KMS-11 (cell line): ENCODE data around the gene RAMP2.

ENCODE experiments used
- H2AFZ ChIP-seq: fragments of 200-600 bp; sonication (generic); 2 replicates; pipeline ENCODE4 v1.6.1; 2016; ENCODE audit warnings: antibody characterized with exemption, mixed run types, low read depth
- H3K27ac ChIP-seq: fragments of 200-600 bp; sonication (generic); 2 replicates; pipeline ENCODE4 v1.6.1; 2016; ENCODE audit warnings: mild to moderate bottlenecking, mixed run types
- H3K27me3 ChIP-seq: fragments of 200-600 bp; sonication (generic); 2 replicates; pipeline ENCODE4 v1.6.1; 2017; ENCODE audit warnings: mild to moderate bottlenecking, low read depth, mixed run types, moderate library complexity; ENCODE audit not compliant: insufficient read depth
- H3K36me3 ChIP-seq: fragments of 200-600 bp; sonication (generic); 2 replicates; pipeline ENCODE4 v1.6.1; 2017; ENCODE audit warnings: mild to moderate bottlenecking, mixed run types; ENCODE audit not compliant: insufficient read depth
- H3K4me1 ChIP-seq: fragments of 200-600 bp; sonication (generic); 2 replicates; pipeline ENCODE4 v1.6.1; 2016; ENCODE audit warnings: mild to moderate bottlenecking, low read depth, mixed run types; ENCODE audit not compliant: poor library complexity, severe bottlenecking
- H3K4me2 ChIP-seq: fragments of 200-600 bp; sonication (generic); 2 replicates; pipeline ENCODE4 v1.7.0; 2016; ENCODE audit warnings: mild to moderate bottlenecking, mixed run types
- H3K4me3 ChIP-seq: fragments of 200-600 bp; sonication (generic); IDR thresholded peaks from 2 replicates; pipeline ENCODE4 v1.6.1; 2017; ENCODE audit warnings: low read depth, low read length, mixed read lengths; ENCODE audit not compliant: insufficient read depth
- H3K79me2 ChIP-seq: fragments of 200-600 bp; sonication (generic); 2 replicates; pipeline ENCODE4 v1.6.1; 2016; ENCODE audit warnings: low read depth, mixed run types; ENCODE audit not compliant: insufficient read depth
- H3K9ac ChIP-seq: fragments of 200-600 bp; sonication (generic); 2 replicates; pipeline ENCODE4 v1.6.1; 2016; ENCODE audit warnings: mild to moderate bottlenecking, mixed run types
- H4K20me1 ChIP-seq: fragments of 200-600 bp; sonication (generic); 2 replicates; pipeline ENCODE4 v1.6.1; 2016; ENCODE audit warnings: mild to moderate bottlenecking, mixed run types; ENCODE audit not compliant: insufficient read depth
- CTCF ChIP-seq: fragments of 200-600 bp; sonication (generic); conservative IDR thresholded peaks from 2 replicates; pipeline ENCODE4 v1.6.1; 2017; ENCODE audit warnings: low read depth, mild to moderate bottlenecking, antibody characterized with exemption, low read length, moderate library complexity, mixed read lengths

The RAMP2 gene

GRCh38 chr17:42744806-42745617 is 16.0 kb upstream of the RAMP2 start, which contains the start of gene EZH1:
TSS of gene EZH1 (minus strand) at chr17:42745040. CDS start at chr17:42728941, 16,099 bp downstream.
- peaks cover 33% of the 10 kb centered on the region for H3K4me1 ChIP-seq
- H3K79me2 ChIP-seq, result peaks cover 36% of the 10 kb centered on the region
- H3K4me3 ChIP-seq, result no peak within 1 kb of the TSS
- no peaks in the 10 kb centered on the region; the same call in 1 of the 2 replicates for H3K27me3 ChIP-seq
- TF ChIP-seq CTCF, result no peak
- H3K9ac ChIP-seq, result peak within 1 kb of the TSS; percentile 69; the same call in 1 of the 2 replicates
- H3K4me2 ChIP-seq, result peak within 1 kb of the TSS; percentile 60
- H4K20me1 ChIP-seq, result no peaks in the 10 kb centered on the region
- peak within 1 kb of the TSS; percentile 71 for H3K27ac ChIP-seq
- peak within 1 kb of the TSS; percentile 90 for H2AFZ ChIP-seq
- H3K36me3 ChIP-seq, result no peaks in the 10 kb centered on the region

DNA sequence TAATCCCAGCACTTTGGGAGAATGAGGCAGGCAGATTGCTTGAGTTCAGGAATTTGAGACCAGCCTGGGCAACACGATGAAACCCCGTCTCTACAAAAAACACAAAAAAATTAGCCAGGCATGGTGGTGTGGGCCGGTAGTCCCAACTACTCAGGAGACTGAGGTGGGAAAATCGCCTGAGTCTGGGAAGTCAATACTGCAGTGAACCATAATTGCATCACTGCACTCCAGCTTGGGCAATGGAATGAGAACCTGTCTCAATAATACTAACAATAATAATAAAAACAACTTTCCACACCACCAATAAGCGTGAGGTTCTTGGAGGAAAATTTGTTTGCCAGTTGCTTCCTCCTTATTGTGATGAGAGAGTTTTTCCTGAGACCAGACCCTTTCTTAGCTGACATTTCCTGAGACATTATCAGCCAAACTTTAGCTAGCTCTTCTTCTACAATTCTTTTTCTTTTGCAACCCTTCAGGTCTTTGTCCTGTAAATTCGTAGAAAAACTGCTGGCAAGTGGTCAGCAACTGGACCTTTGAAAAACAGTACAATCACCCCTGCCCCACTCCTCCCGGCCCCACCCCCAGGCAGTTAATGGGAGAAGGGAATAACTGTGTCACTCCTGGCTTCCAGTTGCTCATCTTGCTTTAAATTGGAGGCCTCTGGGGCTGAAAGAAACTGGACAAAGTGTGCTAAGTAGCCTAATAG is 12.7 kb upstream of the RAMP2 start:
- H3K27ac ChIP-seq, result no peak overlapping the region
- no peaks in the 10 kb centered on the region; the same call in 1 of the 2 replicates for H3K27me3 ChIP-seq
- H3K4me1 ChIP-seq, result peaks cover 12% of the 10 kb centered on the region
- no peak overlapping the region for H3K9ac ChIP-seq
- H3K36me3 ChIP-seq, result no peaks in the 10 kb centered on the region
- peaks cover 9% of the 10 kb centered on the region for H3K79me2 ChIP-seq
- no peak overlapping the region for H3K4me2 ChIP-seq
- H4K20me1 ChIP-seq, result no peaks in the 10 kb centered on the region
- no peak overlapping the region for H3K4me3 ChIP-seq
- TF ChIP-seq CTCF, result no peak
- no peak overlapping the region for H2AFZ ChIP-seq

DNA sequence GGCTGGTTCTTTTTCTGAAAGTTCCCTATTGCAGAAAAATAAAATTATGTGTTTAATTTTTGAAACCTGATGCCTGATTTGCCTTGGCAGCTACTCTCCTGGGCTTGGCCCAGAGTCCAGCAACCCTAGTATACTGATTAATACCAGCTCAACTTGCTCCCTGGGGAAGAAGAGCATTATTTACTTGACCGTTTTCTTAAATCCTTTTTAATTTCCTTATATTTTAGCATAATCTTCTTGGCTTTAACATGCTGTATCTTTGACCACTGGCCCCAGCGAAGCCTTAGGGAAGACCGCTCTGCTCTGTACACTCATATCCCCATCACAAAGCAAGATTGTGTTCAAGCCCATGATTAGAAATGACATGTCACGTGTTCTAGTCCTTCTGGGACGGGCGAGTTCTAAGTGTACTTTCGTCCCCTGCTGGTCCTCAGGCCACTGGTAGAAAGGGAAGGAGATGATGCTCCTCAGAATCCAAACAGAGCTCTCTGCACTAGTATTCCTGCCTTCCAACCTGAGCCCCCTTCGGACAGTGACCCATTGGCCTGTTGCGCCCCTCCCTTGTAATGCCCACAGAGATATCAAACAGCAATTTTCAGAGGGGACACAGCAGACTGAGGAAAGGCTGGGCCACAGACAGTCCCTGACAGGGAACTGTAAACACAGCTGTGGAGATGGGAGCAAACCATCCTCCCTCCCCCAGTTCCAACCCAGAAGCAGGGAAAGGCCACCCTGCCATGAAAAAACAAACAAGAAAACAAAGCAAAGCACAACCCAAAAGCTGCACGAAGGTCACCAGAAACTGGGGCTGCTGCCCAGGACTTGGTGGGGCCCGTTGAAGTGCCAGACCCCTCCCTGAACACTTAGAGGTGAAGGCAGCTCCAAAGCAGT is 11.9 kb upstream of the RAMP2 start:
- H3K9ac ChIP-seq, result no peak overlapping the region
- no peak for TF ChIP-seq CTCF
- H3K4me2 ChIP-seq, result no peak overlapping the region
- H3K27me3 ChIP-seq, result no peaks in the 10 kb centered on the region; the same call in 1 of the 2 replicates
- H3K36me3 ChIP-seq, result no peaks in the 10 kb centered on the region
- peaks cover 1% of the 10 kb centered on the region; the same call in 1 of the 2 replicates for H3K79me2 ChIP-seq
- H2AFZ ChIP-seq, result no peak overlapping the region
- H4K20me1 ChIP-seq, result no peaks in the 10 kb centered on the region
- H3K27ac ChIP-seq, result no peak overlapping the region
- H3K4me1 ChIP-seq, result peaks cover 6% of the 10 kb centered on the region
- H3K4me3 ChIP-seq, result no peak overlapping the region

GRCh38 chr17:42750739-42751344 is 10.2 kb upstream of the RAMP2 start:
- no peaks in the 10 kb centered on the region for H3K4me1 ChIP-seq
- H2AFZ ChIP-seq, result no peak overlapping the region
- no peak overlapping the region for H3K9ac ChIP-seq
- no peaks in the 10 kb centered on the region; the same call in 1 of the 2 replicates for H3K27me3 ChIP-seq
- no peak for TF ChIP-seq CTCF
- no peaks in the 10 kb centered on the region for H4K20me1 ChIP-seq
- no peak overlapping the region for H3K4me3 ChIP-seq
- H3K79me2 ChIP-seq, result no peaks in the 10 kb centered on the region
- no peaks in the 10 kb centered on the region for H3K36me3 ChIP-seq
- H3K27ac ChIP-seq, result no peak overlapping the region
- no peak overlapping the region for H3K4me2 ChIP-seq
